ENCODE measurements around the gene PRF1.
"Not testable (repeated sequence)": the region's sequence is repeated elsewhere in the genome, so short reads cannot be mapped to it uniquely, and the experiment has no call there.

Gene PRF1

DNA sequence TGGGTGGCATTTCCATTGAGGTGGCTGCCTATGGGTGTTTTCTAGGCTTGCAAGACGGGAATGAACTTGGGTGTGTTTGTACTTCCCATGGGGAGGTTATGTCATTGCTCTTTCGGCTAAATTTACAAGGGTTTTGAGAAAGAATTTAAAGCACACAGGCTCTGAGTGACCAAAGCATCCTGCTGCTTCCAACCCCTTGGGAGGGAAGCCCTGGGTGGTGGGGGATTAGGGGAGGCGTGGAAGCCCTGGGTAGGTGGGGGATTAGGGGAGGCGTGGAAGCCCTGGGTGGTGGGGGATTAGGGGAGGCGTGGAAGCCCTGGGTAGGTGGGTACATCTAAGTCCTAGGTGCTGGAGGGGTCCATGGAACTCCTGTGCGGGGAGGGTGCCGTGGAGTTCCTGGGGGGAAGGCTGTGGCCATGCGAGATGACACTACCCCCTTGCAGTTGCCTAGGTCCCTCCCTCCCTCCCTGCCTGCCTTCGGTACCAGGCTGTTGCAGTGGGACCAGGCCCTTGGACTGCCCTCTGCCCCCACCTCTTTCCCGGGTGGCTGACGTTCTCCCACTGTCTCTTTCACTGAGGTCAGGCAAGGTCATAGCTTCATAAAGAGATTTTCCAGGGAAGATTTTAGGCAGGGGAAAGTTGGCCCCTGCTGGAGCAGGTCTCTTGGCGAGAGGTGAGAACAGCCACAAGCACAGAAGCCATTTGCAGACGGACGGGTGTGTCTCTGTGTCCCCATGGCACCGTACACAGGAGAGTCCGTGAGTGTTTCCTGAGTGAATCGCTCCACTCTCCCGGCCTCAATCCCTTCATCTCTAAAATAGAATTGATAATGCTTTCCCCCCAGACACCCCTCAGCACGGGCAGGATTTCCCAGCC lies 19.5 kb downstream of the PRF1 start:
- ATAC-seq (no peak), DNase-seq (ENCODE audit: low spot score in 2 of 2) (no peak)
- no peaks in the 10 kb centered on the region for H3K9me3 Mint-ChIP-seq
- peaks cover 55% of the 10 kb centered on the region for H3K4me1 Mint-ChIP-seq
- no peak overlapping the region for H3K4me3 Mint-ChIP-seq
- no peak overlapping the region for H3K27ac Mint-ChIP-seq
- peaks cover 12% of the 10 kb centered on the region for H3K36me3 Mint-ChIP-seq

GRCh38 chr10:70581176-70581575 lies 21.4 kb downstream of the PRF1 start:
- Mint-ChIP-seq H3K4me1 (peaks cover 55% of the 10 kb centered on the region), H3K36me3 (peaks cover 27% of the 10 kb centered on the region)
- ATAC-seq; H3K9me3 Mint-ChIP-seq; H3K27ac Mint-ChIP-seq; H3K4me3 Mint-ChIP-seq; DNase-seq (ENCODE audit: low spot score in 2 of 2): not testable (repeated sequence)

DNA sequence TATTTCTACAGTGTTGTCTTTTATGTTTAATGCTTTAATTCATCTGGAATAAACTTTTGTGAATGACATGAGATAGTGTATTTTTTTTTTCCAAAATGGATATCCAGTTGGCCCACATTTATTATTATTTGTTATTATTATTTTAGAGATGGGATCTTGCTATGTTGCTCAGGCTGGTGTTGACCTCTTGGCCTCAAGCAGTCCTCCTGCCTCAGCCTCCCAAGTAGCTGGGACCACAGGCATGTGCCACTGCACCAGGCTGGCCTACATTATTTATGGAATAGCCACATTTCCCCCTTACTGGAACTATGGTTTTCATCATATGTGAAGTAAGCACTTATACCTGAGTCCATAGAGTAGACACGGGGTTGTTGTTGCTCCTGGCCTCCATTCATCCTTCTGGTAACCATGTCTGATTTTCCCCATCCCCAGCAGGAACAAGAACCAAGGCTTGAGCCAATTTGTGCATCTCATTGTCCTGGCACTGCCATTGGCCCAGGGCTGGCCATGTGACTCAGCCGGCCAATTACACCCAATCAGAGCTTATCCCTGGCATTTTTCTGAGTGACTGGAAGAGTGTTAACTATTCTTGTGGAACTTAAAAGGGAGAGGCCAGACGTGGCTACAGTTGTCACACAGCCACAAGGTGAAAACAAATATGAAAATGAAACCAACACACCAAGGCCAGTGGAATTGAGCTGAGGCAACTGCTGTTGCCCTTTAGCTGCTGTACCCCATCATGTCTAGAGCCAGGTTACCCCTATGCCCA lies 23.1 kb downstream of the PRF1 start:
- peaks cover 52% of the 10 kb centered on the region for H3K4me1 Mint-ChIP-seq
- H3K9me3 Mint-ChIP-seq, result no peaks in the 10 kb centered on the region
- ATAC-seq, result peak; percentile 29
- peak overlapping the region; percentile 56 for H3K4me3 Mint-ChIP-seq
- peaks cover 32% of the 10 kb centered on the region for H3K36me3 Mint-ChIP-seq
- H3K27ac Mint-ChIP-seq, result peak overlapping the region; percentile 95
- peak in 1 of 2 donors; percentile 73 for DNase-seq (ENCODE audit: low spot score in 2 of 2)

DNA sequence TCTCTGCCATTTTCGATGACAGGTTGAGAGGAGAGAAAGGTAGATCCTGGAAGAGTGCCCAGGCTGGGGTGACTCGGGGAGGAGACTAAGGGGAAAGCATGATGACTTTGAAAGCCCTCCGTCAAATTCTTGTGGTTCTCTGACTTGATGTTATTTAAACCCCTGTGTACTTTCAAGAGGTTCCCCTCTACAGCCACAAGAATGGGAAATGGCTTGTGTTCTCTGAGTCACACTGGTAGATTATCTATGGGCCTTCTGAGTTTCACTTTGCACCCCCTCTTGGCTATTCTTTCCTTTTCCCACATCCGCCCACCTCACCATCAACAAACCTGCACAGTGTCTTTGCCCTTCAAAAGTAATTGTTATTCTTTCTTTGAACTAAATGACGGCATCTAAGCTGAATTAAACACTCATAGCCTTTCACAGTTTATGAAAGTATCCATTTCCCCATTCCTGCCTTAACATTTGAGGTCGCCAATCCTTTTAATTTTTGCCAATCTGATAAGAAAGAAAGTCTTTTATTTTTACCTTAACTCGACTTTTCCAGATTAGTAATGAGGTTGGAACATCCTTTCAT lies 24.1 kb downstream of the PRF1 start:
- ATAC-seq (peak; percentile 93), DNase-seq (ENCODE audit: low spot score in 2 of 2) (peak; percentile 53 to 89)
- H3K9me3 Mint-ChIP-seq, result no peaks in the 10 kb centered on the region
- H3K4me1 Mint-ChIP-seq, result peaks cover 52% of the 10 kb centered on the region
- H3K36me3 Mint-ChIP-seq, result peaks cover 32% of the 10 kb centered on the region
- peak overlapping the region; percentile 56 for H3K4me3 Mint-ChIP-seq
- peak overlapping the region; percentile 95 for H3K27ac Mint-ChIP-seq

DNA sequence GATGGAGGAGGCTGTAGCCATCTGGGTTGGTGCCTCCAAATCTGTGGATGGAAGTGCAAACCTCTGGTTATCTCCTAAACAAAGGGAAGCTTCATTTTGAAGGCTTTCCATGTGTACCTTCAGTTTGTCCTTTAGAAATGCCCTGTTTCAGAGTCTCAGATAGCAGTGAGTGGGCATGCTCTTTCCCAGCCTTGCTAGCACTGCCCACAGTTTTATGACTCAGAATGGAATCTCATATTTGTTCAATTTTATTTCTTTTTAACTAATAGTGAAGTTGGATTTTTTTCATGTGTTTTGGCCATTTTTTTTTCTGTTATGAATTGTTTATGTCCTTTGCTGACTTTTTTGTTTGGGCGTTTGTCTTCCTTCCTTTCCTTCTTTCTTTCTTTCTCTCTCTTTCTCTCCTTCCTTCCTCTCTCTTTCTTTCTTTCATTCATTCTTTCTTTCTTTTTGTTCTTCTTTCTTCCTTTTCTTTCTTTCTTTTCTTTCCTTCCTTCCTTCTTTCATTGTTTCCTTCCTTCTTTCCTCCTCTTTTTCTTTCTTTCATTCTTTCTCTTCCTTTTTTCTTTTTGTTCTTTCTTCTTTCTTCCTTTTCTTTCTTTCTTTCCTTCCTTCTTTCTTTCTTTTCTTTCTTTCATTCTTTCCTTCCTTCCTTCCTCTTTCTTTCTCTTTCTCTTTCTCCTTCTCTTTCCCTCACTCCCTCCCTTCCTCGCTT lies 25.6 kb downstream of the PRF1 start:
- Mint-ChIP-seq H3K9me3 (no peaks in the 10 kb centered on the region), H3K4me1 (peaks cover 63% of the 10 kb centered on the region), H3K36me3 (peaks cover 37% of the 10 kb centered on the region)

DNA sequence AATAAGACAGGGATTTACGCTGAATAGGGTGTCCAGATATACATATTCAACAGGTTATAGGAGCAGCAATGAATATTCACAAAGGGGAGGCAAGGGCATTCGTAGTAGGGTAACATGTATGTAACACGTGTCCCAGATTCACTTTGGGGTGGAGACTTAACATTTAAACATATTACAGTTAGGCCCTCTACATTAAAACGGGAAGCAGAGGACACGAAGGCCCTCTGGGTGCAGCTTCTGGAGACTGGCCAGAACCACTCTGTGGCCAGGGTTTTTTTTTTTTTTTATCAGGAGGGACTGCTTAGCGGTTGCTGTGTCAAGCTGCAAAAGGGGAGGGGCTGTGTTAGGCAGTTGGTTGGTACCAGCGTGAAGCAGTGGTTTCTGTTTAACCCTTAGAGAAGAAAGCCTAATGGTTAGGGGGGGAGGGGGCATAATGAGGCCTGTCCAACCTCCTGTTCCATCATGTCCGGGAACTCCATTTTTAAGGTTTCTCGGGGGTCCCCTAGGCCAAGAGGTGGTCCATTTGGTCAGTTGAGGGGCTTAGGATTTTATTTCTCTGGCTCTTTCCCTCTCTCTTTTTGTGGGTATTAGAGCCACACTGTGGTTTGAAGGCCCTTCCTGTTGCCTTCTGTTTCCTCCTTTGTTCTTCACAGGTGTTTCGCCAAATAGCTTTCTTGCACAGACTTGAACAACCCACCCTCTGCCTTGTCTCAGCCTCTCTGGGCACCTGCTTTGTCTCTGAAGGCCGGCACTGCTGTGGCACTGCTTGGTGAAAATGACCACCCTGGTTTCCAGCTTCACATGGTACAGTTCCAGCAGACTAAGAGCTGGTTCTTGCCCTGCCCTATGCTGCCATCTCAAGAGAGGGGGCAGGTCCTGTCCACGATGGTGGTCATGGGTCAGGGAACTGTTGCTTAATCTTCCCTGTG lies 26.4 kb downstream of the PRF1 start:
- ATAC-seq, result peak; percentile 48
- Mint-ChIP-seq H3K4me1 (peaks cover 71% of the 10 kb centered on the region), H3K36me3 (peaks cover 37% of the 10 kb centered on the region), H3K27ac (peak overlapping the region; percentile 95), H3K4me3 (peak overlapping the region; percentile 56), H3K9me3 (no peaks in the 10 kb centered on the region)
- DNase-seq (ENCODE audit: low spot score in 2 of 2), result peak; percentile 25 to 83

More for the DNA sequence above, 25.6 kb downstream of the PRF1 start:
- no peak for ATAC-seq
- DNase-seq (ENCODE audit: low spot score in 2 of 2), result no peak
- H3K4me3 Mint-ChIP-seq, result peak overlapping the region; percentile 56
- peak overlapping the region; percentile 95 for H3K27ac Mint-ChIP-seq

DNA sequence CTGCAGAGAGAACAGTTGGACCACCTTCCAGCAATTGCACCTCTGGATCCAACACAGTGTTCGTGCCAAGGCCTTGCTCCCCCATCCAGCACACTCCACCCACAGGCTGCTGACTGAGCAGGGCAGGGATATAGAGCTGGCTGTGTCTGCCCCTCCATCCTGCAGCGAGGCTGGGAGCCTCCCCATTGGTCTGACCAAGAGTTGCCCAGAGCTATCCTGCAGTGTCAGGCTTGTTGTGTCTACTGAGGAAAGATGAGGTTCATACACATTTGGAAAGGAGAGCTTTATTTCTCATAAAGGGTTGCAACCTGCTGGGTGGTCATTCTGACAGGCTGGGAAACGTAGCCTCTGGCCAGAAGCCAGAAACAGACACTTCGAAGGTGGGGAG lies 27.1 kb downstream of the PRF1 start:
- Mint-ChIP-seq H3K4me3 (peak overlapping the region; percentile 56), H3K36me3 (peaks cover 37% of the 10 kb centered on the region), H3K9me3 (no peaks in the 10 kb centered on the region), H3K27ac (peak overlapping the region; percentile 68), H3K4me1 (peaks cover 71% of the 10 kb centered on the region)
- ATAC-seq (no peak), DNase-seq (ENCODE audit: low spot score in 2 of 2) (no peak)

GRCh38 chr10:70573599-70574506 lies 28.7 kb downstream of the PRF1 start:
- Mint-ChIP-seq H3K36me3 (peaks cover 33% of the 10 kb centered on the region), H3K27ac (no peak overlapping the region), H3K4me3 (no peak overlapping the region), H3K9me3 (no peaks in the 10 kb centered on the region), H3K4me1 (peaks cover 64% of the 10 kb centered on the region)
- no peak for DNase-seq (ENCODE audit: low spot score in 2 of 2)
- no peak for ATAC-seq

DNA sequence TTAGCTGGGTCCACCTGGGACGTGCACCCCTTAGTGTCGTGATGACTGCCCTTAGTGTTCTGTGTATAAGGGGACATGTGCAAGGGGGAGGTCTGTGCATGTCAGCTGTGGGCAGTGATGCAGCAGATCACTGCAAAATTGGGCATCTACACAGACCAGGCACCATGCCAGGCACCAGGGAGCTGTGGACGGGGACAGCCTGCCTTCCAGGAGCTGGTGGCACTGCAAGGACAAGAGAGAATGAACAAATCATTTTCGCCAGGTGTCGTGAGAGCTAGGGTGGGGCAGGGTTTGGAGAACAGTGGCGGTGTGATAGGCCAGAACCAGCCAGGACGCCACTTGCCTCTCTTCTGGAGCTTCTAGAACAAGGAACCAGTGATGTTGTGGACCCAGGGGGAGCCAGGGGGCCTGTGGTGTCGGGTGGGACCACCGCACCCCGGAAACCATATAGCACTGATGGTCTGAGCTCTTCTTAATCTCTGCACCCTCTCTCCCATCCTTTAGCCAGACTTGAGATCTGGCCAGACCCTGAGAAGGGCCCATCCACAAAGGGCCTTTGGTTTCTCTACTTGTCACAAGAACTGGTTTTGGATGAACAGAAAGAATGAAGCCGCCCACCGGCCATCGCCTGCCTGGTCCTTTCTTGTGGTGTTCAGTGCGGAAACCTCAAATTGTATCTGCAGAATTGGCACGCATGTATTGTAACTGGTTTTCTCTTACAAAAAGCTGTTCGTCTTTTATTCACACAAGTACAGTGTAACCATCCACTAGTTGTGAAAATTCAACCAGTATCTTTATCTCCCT lies 30.7 kb downstream of the PRF1 start:
- ATAC-seq, result no peak
- Mint-ChIP-seq H3K4me1 (peaks cover 44% of the 10 kb centered on the region), H3K4me3 (no peak overlapping the region), H3K9me3 (no peaks in the 10 kb centered on the region), H3K27ac (peak overlapping the region; percentile 58), H3K36me3 (peaks cover 15% of the 10 kb centered on the region)
- DNase-seq (ENCODE audit: low spot score in 2 of 2), result no peak

DNA sequence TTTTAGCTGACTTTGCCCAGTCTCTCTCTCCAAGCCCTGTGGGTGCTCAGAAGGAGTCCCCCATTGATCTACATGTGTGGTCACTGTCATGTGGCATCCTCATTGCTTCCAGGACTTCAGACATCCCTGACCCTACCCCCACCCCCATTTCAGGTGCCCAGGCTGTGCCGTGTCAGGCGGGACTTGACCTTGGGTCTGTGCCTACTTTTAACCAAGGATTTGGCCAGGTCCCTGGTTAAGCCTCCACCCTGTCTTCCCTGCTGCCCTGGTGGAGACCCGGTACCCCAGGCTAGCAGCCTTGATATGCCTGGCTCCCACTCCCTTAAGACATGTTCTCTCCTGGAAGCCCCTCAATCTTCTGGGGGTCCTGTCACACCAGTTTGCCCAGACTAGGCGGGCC lies 31.3 kb downstream of the PRF1 start:
- Mint-ChIP-seq H3K4me1 (peaks cover 38% of the 10 kb centered on the region), H3K4me3 (no peak overlapping the region), H3K27ac (peak overlapping the region; percentile 58), H3K36me3 (peaks cover 11% of the 10 kb centered on the region), H3K9me3 (no peaks in the 10 kb centered on the region)
- no peak for ATAC-seq
- DNase-seq (ENCODE audit: low spot score in 2 of 2), result no peak

DNA sequence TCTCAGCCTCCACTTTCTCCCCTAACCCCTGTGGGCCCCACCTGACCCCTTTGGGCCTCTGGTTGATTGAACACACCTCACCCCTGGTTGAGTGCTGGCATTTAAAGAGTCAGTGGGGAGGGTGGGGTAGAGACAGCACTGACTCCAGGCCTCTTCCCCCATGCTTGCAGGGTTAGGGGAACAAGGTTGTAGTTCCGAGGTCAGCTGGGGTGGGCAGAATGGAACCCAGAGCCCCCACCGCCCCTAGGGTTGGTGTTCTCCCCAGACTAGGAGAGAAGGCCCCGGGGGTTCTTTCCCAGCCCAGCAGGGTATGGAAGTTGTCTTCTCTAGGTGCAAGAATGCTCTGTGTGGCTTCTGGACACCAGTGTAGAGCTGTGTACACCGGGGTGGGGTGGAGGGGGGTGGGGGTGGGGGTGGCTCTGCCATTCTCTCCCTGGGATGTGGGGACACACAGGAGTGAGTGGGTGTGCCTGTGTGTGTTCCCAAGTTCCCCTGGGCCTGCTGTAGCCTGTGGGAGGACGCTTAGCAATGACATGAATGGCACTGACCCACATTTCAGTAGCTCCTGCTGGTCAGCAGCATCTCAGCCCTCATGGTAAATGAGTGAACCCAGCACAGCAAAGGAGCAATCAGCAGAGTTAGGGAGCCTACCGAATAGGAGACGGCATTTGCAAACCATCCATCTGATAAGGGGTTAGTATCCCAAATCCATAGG lies 33.6 kb downstream of the PRF1 start:
- ATAC-seq (no peak), DNase-seq (ENCODE audit: low spot score in 2 of 2) (no peak)
- Mint-ChIP-seq H3K4me3 (no peak overlapping the region), H3K27ac (no peak overlapping the region), H3K36me3 (peaks cover 6% of the 10 kb centered on the region), H3K9me3 (no peaks in the 10 kb centered on the region), H3K4me1 (peaks cover 37% of the 10 kb centered on the region)

GRCh38 chr10:70568113-70568512 lies 34.4 kb downstream of the PRF1 start:
- ATAC-seq (no peak), DNase-seq (ENCODE audit: low spot score in 2 of 2) (no peak)

More at GRCh38 chr10:70568113-70568512, 34.4 kb downstream of the PRF1 start:
- H3K9me3 Mint-ChIP-seq, result no peaks in the 10 kb centered on the region
- no peak overlapping the region for H3K4me3 Mint-ChIP-seq
- peaks cover 41% of the 10 kb centered on the region for H3K4me1 Mint-ChIP-seq
- peaks cover 2% of the 10 kb centered on the region for H3K36me3 Mint-ChIP-seq
- H3K27ac Mint-ChIP-seq, result no peak overlapping the region

All from stimulated activated effector memory CD8-positive, alpha-beta T cell treated with anti-CD3 and anti-CD28 coated beads, Interleukin-12 subunit alpha, Interleukin-12 subunit beta, amount 100 ng/mL, for 72 hours (primary cell).